Fibroblast of lung (primary cell): ENCODE results near the gene ALPK3. TPM values are rescaled to one million over a fixed set of nuclear protein-coding genes. Genes with fewer than 3 reads are reported as not detected.

Experiments used
- DNase-seq, 2 donors: peaks; one replicate each; pipeline versions ENCODE4 v3.0.0 to v3.0.0-alpha.2; 2010; ENCODE audit warnings: low read depth in 2 of 2
- H2AFZ ChIP-seq: 2 replicates; pipeline ENCODE4 v1.5.1; 2012; ENCODE audit warnings: low read length, control low read depth, inconsistent platforms
- H3K27ac ChIP-seq: 2 replicates; pipeline ENCODE4 v1.5.1; 2011; ENCODE audit warnings: low read length, control low read depth; ENCODE audit not compliant: insufficient read depth
- H3K27me3 ChIP-seq: 2 replicates; pipeline ENCODE4 v1.5.1; 2011; ENCODE audit warnings: mild to moderate bottlenecking, low read length; ENCODE audit not compliant: control insufficient read depth, insufficient read depth
- H3K36me3 ChIP-seq: 2 replicates; pipeline ENCODE4 v1.5.1; 2011; ENCODE audit warnings: low read length; ENCODE audit not compliant: control insufficient read depth, insufficient read depth
- H3K4me1 ChIP-seq: 2 replicates; pipeline ENCODE4 v1.5.1; 2011; ENCODE audit warnings: low read length; ENCODE audit not compliant: control insufficient read depth, insufficient read depth; ENCODE audit errors: extremely low read depth
- H3K4me2 ChIP-seq: 2 replicates; pipeline ENCODE4 v1.5.1; 2011; ENCODE audit warnings: low read length, control low read depth; ENCODE audit not compliant: insufficient read depth; ENCODE audit errors: extremely low read depth
- H3K4me3 ChIP-seq, 4 experiments: fragments of 200-600 bp in 1 of 4; sonication (generic) in 1 of 4; replicated peaks in 1 of 4; 2 replicates each; pipeline ENCODE4 v1.5.1; 2011 to 2016; ENCODE audit warnings: low read length in 4 of 4, low read depth in 3 of 4, mild to moderate bottlenecking in 3 of 4, control low read depth in 2 of 4, inconsistent platforms in 1 of 4, mixed read lengths in 1 of 4; ENCODE audit not compliant: insufficient read depth in 1 of 4; ENCODE audit errors: control extremely low read depth in 1 of 4
- H3K79me2 ChIP-seq: 2 replicates; pipeline ENCODE4 v1.5.1; 2012; ENCODE audit warnings: mild to moderate bottlenecking, low read length, inconsistent platforms; ENCODE audit not compliant: control insufficient read depth, insufficient read depth
- H3K9ac ChIP-seq: 2 replicates; pipeline ENCODE4 v1.5.1; 2011; ENCODE audit warnings: mild to moderate bottlenecking, low read length, control low read depth; ENCODE audit not compliant: insufficient read depth
- H3K9me3 ChIP-seq: 2 replicates; pipeline ENCODE4 v1.5.1; 2012; ENCODE audit warnings: low read depth, low read length; ENCODE audit not compliant: control insufficient read depth, insufficient read depth
- H4K20me1 ChIP-seq: 2 replicates; pipeline ENCODE4 v1.5.1; 2011; ENCODE audit warnings: low read length; ENCODE audit not compliant: control insufficient read depth, insufficient read depth; ENCODE audit errors: extremely low read depth
- EZH2 ChIP-seq: IDR thresholded peaks from 2 replicates; pipeline ENCODE4 v1.5.1; 2012; ENCODE audit warnings: low read length, control low read depth, mild to moderate bottlenecking; ENCODE audit errors: missing control alignments
- polyA plus RNA-seq, 2 donors: library from polyadenylated mRNA; depleted of rRNA in 1 of 2; stranded (reverse) in 1 of 2; unstranded in 1 of 2; fragments of >200 nt; gene quantifications; 2 replicates each; pipeline ENCODE4 v1.2.1, GENCODE V29; 2011 to 2012; ENCODE audit warnings: missing spikeins in 1 of 2
- total RNA-seq: library from RNA; depleted of rRNA; stranded (reverse); fragments of >200 nt; gene quantifications from 2 replicates; pipeline ENCODE4 v1.2.1, GENCODE V29; 2014
- TF ChIP-seq, protein P1 (sequence below), 2 donors: IDR thresholded peaks in 1 of 2; conservative IDR thresholded peaks in 1 of 2; 1 replicate in 1 of 2; 2 replicates in 1 of 2; pipeline ENCODE4 v1.5.1; 2011 to 2012; ENCODE audit warnings: low read length in 2 of 2, control low read depth in 1 of 2, inconsistent platforms in 1 of 2, low read depth in 1 of 2, mild to moderate bottlenecking in 1 of 2

ALPK3 gene
- total and polyA plus RNA-seq, 2 donors (not counting 1 experiment from before 2014, with no cell fraction given): 0.03 to 0.50 TPM

DNA sequence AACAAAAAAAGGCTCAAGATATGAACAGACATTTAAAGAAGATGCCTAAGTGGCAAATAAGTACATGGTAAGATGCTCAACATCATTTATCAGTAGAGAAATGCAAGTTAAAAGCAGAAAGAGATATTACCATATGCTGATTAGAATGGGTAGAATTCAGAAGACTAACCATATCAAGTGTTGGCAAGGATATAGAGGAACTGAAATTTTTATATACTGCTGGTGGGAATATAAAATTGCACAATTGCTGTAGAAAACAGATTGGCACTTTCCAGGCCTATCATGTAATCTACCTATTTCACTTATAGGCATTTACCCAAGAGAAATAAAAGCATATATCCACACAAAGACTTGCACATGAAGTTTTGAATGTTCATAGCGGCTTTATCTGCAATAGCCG lies 84.4 kb downstream of the ALPK3 start:
- no peak overlapping the region for H3K27ac ChIP-seq
- no peaks in the 10 kb centered on the region for H3K36me3 ChIP-seq
- H3K4me1 ChIP-seq: no peaks in the 10 kb centered on the region
- DNase-seq: no peak
- H3K4me3 ChIP-seq: no peak overlapping the region
- TF ChIP-seq, protein P1, sequence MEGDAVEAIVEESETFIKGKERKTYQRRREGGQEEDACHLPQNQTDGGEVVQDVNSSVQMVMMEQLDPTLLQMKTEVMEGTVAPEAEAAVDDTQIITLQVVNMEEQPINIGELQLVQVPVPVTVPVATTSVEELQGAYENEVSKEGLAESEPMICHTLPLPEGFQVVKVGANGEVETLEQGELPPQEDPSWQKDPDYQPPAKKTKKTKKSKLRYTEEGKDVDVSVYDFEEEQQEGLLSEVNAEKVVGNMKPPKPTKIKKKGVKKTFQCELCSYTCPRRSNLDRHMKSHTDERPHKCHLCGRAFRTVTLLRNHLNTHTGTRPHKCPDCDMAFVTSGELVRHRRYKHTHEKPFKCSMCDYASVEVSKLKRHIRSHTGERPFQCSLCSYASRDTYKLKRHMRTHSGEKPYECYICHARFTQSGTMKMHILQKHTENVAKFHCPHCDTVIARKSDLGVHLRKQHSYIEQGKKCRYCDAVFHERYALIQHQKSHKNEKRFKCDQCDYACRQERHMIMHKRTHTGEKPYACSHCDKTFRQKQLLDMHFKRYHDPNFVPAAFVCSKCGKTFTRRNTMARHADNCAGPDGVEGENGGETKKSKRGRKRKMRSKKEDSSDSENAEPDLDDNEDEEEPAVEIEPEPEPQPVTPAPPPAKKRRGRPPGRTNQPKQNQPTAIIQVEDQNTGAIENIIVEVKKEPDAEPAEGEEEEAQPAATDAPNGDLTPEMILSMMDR (conservative IDR thresholded peaks at IDR 0.05 in 1 of 2, IDR thresholded peaks at IDR 0.05 in 1 of 2; ENCODE audit: low read depth in 1 of 2, low read length in 2 of 2): no peak
- no peak for TF ChIP-seq EZH2
- no peak overlapping the region for H3K9ac ChIP-seq
- H3K79me2 ChIP-seq: no peaks in the 10 kb centered on the region
- no peaks in the 10 kb centered on the region for H4K20me1 ChIP-seq
- H2AFZ ChIP-seq: no peak overlapping the region
- peaks cover 4% of the 10 kb centered on the region for H3K27me3 ChIP-seq
- H3K4me2 ChIP-seq: no peak overlapping the region
- H3K9me3 ChIP-seq: no peaks in the 10 kb centered on the region

DNA sequence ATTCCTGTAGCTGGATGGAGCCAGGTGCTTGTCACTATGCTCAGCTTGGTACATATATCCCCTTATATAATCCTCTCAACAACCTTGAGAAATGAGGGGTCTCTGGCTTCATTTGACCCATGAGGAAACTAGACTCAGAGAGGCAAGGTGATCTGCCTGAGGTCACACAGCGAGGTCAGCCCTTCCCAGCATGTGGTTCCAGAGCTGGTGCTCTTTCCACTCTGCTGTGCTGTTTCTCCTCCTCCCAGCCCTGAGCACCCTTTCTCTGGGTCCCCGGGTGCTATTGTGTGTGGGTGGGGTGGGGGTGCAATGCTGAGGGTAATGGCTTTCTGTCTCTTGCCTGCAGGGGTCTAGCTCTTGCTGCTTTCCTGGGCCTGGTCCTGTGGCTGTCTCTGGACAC lies 86.6 kb downstream of the ALPK3 start:
- Histone ChIP-seq H3K9ac (no peak overlapping the region), H3K9me3 (no peaks in the 10 kb centered on the region), H3K27me3 (peaks cover under 1% of the 10 kb centered on the region), H4K20me1 (no peaks in the 10 kb centered on the region), H2AFZ (no peak overlapping the region), H3K4me2 (no peak overlapping the region), H3K4me1 (no peaks in the 10 kb centered on the region), H3K27ac (no peak overlapping the region), H3K79me2 (no peaks in the 10 kb centered on the region), H3K4me3 (no peak overlapping the region), H3K36me3 (no peaks in the 10 kb centered on the region)
- DNase-seq: no peak
- no peak for TF ChIP-seq EZH2
- TF ChIP-seq, protein P1 (conservative IDR thresholded peaks at IDR 0.05 in 1 of 2, IDR thresholded peaks at IDR 0.05 in 1 of 2; ENCODE audit: low read depth in 1 of 2, low read length in 2 of 2): no peak

DNA sequence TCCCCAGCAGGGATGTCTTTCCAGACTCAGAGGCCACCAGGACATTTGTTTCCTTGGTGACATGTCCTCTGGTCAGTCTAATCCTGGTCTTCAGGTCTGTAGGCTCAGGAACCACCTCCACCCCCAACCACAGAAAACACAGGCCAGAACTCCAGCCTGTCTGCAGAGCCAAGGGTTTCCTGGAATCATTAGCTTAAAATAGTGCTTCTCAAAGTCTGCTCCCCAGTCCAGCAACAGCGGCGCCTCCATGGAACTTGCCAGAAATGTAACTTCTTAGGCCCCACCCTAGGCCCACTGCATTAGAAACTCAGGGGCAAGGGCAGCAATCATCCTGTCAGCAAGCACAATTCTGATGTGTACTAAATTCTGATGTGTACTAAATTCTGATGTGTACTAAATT lies 87.3 kb downstream of the ALPK3 start:
- Histone ChIP-seq H3K9ac (no peak overlapping the region), H3K4me1 (no peaks in the 10 kb centered on the region)

More for the DNA sequence above, 87.3 kb downstream of the ALPK3 start:
- Histone ChIP-seq H3K4me2 (no peak overlapping the region), H2AFZ (no peak overlapping the region), H3K27me3 (no peaks in the 10 kb centered on the region), H3K79me2 (no peaks in the 10 kb centered on the region), H3K4me3 (no peak overlapping the region), H3K27ac (no peak overlapping the region), H4K20me1 (no peaks in the 10 kb centered on the region), H3K36me3 (no peaks in the 10 kb centered on the region), H3K9me3 (no peaks in the 10 kb centered on the region)
- TF ChIP-seq, protein P1 (conservative IDR thresholded peaks at IDR 0.05 in 1 of 2, IDR thresholded peaks at IDR 0.05 in 1 of 2; ENCODE audit: low read depth in 1 of 2, low read length in 2 of 2): no peak
- TF ChIP-seq EZH2: no peak
- DNase-seq: peak in 1 of 2 donors; percentile 40
